NT2/D1 (cell line): Measurements from ENCODE around the gene ANTKMT.

Source experiments
- SUZ12 ChIP-seq: IDR thresholded peaks from 2 replicates; pipeline ENCODE4 v1.6.1; 2011; ENCODE audit not compliant: insufficient read length, insufficient read depth; ENCODE audit errors: extremely low read depth
- YY1 ChIP-seq: IDR thresholded peaks from 2 replicates; pipeline ENCODE4 v1.6.1; 2011; ENCODE audit not compliant: insufficient read length, insufficient read depth

DNA sequence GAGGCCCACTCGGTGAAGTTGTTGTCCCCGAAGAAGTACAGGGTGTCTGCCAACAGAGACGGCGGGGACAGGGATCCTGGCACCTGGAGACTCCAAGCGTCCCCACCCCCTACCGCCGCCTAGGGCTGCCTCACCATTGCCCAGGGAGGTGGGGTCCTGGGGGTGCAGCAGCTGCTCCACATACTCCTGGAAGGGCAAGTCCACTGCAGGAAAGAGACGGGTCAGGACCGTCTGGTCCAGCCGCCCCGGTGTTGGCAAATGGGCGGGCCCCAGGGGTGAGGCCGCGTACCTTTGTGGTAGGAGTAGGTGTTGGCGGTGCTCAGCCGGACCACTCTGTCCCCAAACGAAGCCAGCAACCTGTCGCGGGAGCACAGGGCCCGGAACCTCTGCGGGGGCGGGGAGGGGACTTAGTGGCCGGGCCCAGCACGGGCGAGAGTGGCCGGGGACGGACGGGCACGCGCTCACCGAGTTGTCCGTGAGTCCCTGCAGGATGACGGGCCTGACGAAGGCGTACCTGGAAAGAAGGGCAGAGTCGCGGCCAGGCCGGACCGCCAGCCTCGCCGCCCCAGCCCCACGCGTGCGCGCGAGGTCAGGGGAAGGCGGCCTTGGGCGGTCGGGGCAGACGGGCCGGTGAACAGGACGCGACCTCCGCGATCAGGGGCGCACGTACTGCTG, 37.4 kb upstream of the ANTKMT start:
- TF ChIP-seq YY1 (no peak), SUZ12 (no peak)
